DOHH2 (cell line): ENCODE results near the gene CHD9.

ENCODE experiments used
- H3F3A ChIP-seq: fragments of 200-600 bp; sonication (generic), shearing (Covaris generic); 2 replicates; pipeline ENCODE4 v1.6.0; 2016; ENCODE audit warnings: antibody characterized with exemption, mild to moderate bottlenecking; ENCODE audit not compliant: control insufficient read depth, insufficient read depth
- H3K27ac ChIP-seq: fragments of 200-600 bp; sonication (generic); 2 replicates; pipeline ENCODE4 v1.5.1; 2014; ENCODE audit warnings: low read depth, mild to moderate bottlenecking, low read length, moderate library complexity
- H3K27me3 ChIP-seq: fragments of 200-600 bp; sonication (generic); 2 replicates; pipeline ENCODE4 v1.6.1; 2014; ENCODE audit warnings: mild to moderate bottlenecking, low read length, mixed read lengths; ENCODE audit not compliant: control insufficient read depth
- H3K36me3 ChIP-seq: fragments of 200-600 bp; sonication (generic); 2 replicates; pipeline ENCODE4 v1.6.1; 2014; ENCODE audit warnings: mild to moderate bottlenecking, low read length, moderate library complexity, mixed read lengths; ENCODE audit not compliant: control insufficient read depth
- H3K4me1 ChIP-seq: fragments of 200-600 bp; sonication (generic); 2 replicates; pipeline ENCODE4 v1.6.1; 2014; ENCODE audit warnings: mild to moderate bottlenecking, low read length, mixed read lengths; ENCODE audit not compliant: control insufficient read depth
- H3K4me2 ChIP-seq: fragments of 200-600 bp; sonication (generic); 2 replicates; pipeline ENCODE4 v1.6.0; 2014; ENCODE audit warnings: mild to moderate bottlenecking, low read length, moderate library complexity
- H3K4me3 ChIP-seq: fragments of 200-600 bp; sonication (generic); 2 replicates; pipeline ENCODE4 v1.5.1; 2014; ENCODE audit warnings: mild to moderate bottlenecking, low read length, mixed read lengths
- H3K79me2 ChIP-seq: fragments of 200-600 bp; sonication (generic); 2 replicates; pipeline ENCODE4 v1.6.1; 2014; ENCODE audit warnings: mild to moderate bottlenecking, low read length, mixed read lengths; ENCODE audit not compliant: control insufficient read depth
- H3K9me2 ChIP-seq: fragments of 200-600 bp; sonication (generic); replicated peaks from 2 replicates; pipeline ENCODE4 v1.6.1; 2014; ENCODE audit warnings: mild to moderate bottlenecking, low read length, mixed read lengths; ENCODE audit not compliant: control insufficient read depth
- H3K9me3 ChIP-seq: fragments of 200-600 bp; sonication (generic); 2 replicates; pipeline ENCODE4 v1.6.1; 2014; ENCODE audit warnings: antibody characterized with exemption, low read length, mixed read lengths; ENCODE audit not compliant: control insufficient read depth, insufficient read depth
- H4K20me1 ChIP-seq: fragments of 200-600 bp; sonication (generic); 2 replicates; pipeline ENCODE4 v1.6.0; 2014; ENCODE audit warnings: low read depth, mild to moderate bottlenecking, antibody characterized with exemption, low read length, moderate library complexity; ENCODE audit not compliant: control insufficient read depth, insufficient read depth
- EZH2phosphoT487 ChIP-seq: fragments of 200-600 bp; sonication (generic); IDR thresholded peaks from 2 replicates; pipeline ENCODE4 v1.6.1; 2017; ENCODE audit warnings: borderline replicate concordance, mild to moderate bottlenecking, antibody characterized with exemption, low read length, moderate library complexity, mixed read lengths
- TF ChIP-seq, protein P1 (sequence below): fragments of 200-600 bp; sonication (generic); IDR thresholded peaks from one replicate; pipeline ENCODE4 v1.5.1; 2014; ENCODE audit warnings: antibody characterized with exemption, mild to moderate bottlenecking, low read depth, low read length; ENCODE audit not compliant: poor library complexity, severe bottlenecking

The CHD9 gene

DNA sequence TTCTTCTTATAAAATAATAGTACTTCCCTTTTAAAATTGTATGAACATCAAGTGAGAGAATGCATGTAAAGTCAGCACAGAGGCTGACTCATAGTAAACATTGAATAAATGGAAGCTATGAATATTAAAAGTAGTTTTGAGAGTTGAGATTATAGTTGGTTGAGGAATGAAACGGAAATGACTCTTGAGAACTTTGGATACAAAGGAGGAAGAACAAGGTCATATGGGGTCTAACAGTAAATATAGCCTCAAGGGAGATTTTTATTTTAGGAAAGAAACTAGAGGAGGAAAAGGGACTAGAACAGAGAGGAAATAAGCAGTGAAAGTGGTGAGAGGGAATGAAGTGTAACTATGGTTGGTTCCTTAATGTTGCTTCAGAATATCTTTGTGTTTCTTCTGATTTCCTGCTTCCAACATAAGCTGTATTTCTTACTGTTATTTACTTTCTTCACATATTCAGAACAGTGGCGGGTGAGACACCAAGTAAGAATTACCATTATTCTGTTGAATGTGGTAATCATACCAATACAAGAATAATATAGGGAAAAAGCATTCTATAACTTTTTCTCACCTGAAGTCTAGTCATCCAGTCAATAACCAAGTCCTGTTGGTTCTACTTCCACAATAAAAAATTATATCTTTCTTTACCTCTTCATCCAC is 165.1 kb downstream of the CHD9 start:
- Histone ChIP-seq H3K27me3 (no peaks in the 10 kb centered on the region), H3K36me3 (peaks cover 33% of the 10 kb centered on the region), H3K4me2 (peak overlapping the region; percentile 50), H3K4me1 (peaks cover 52% of the 10 kb centered on the region), H3K9me3 (no peaks in the 10 kb centered on the region), H4K20me1 (peaks cover 3% of the 10 kb centered on the region; the same call in 1 of the 2 replicates), H3K27ac (peak overlapping the region; percentile 59), H3K9me2 (no peaks in the 10 kb centered on the region), H3F3A (peaks cover 23% of the 10 kb centered on the region), H3K4me3 (peak overlapping the region; percentile 27), H3K79me2 (peaks cover 63% of the 10 kb centered on the region)
- TF ChIP-seq EZH2phosphoT487, result no peak
- TF ChIP-seq, protein P1, sequence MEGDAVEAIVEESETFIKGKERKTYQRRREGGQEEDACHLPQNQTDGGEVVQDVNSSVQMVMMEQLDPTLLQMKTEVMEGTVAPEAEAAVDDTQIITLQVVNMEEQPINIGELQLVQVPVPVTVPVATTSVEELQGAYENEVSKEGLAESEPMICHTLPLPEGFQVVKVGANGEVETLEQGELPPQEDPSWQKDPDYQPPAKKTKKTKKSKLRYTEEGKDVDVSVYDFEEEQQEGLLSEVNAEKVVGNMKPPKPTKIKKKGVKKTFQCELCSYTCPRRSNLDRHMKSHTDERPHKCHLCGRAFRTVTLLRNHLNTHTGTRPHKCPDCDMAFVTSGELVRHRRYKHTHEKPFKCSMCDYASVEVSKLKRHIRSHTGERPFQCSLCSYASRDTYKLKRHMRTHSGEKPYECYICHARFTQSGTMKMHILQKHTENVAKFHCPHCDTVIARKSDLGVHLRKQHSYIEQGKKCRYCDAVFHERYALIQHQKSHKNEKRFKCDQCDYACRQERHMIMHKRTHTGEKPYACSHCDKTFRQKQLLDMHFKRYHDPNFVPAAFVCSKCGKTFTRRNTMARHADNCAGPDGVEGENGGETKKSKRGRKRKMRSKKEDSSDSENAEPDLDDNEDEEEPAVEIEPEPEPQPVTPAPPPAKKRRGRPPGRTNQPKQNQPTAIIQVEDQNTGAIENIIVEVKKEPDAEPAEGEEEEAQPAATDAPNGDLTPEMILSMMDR, result no peak

DNA sequence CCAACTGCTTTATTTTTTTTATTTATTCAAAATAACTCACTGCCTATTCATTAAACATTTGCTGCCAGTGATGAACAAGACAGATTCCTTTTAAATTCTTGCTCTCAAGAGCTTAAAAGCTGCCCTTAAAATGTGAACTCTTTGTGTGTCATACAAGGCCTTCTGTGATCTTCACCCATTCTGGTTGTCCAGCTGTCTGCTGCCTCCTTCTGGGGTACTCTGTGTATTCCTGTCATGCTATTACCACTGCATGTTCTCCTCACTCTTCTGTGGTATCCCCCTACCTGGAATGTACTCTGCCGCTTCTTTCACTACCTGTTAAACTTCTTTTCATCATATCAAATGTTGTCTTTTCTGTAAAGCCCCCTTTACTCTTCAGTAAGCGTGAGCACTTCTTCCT is 165.8 kb downstream of the CHD9 start:
- H3K27ac ChIP-seq, result no peak overlapping the region
- peaks cover 3% of the 10 kb centered on the region; the same call in 1 of the 2 replicates for H4K20me1 ChIP-seq
- TF ChIP-seq, protein P1, result no peak
- TF ChIP-seq EZH2phosphoT487, result no peak
- no peaks in the 10 kb centered on the region for H3K9me3 ChIP-seq
- H3K27me3 ChIP-seq, result no peaks in the 10 kb centered on the region
- no peaks in the 10 kb centered on the region for H3K9me2 ChIP-seq
- H3F3A ChIP-seq, result peaks cover 23% of the 10 kb centered on the region
- peak overlapping the region; percentile 50 for H3K4me2 ChIP-seq
- peaks cover 46% of the 10 kb centered on the region for H3K4me1 ChIP-seq
- H3K4me3 ChIP-seq, result no peak overlapping the region
- H3K36me3 ChIP-seq, result peaks cover 35% of the 10 kb centered on the region
- H3K79me2 ChIP-seq, result peaks cover 57% of the 10 kb centered on the region

DNA sequence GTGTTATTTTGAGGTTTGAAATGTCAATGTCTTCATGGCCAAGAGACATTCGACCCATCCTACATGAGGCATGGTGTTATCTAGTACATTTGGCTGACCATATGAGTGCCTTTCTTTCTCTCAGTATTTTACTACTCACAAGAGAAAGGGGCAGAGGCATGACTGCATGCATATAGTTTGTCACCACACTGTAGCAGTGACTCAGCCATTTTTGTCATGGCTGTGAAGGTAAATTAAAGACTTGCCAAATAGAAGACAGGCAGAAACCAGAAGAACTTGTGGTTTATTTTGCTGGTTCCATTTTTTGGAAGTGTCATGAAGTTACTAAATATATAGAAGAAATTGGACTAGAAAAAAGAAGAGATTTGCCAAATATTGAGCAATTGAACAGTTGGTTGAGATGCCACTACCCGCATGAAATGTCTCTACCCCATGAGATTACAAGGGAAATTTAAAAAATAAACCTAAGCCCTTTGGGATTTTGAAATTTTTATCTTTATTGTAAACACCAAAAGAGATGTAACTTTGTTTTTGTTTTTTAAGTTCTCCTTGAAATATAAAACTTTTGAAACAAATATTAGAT is 170.3 kb downstream of the CHD9 start:
- H4K20me1 ChIP-seq, result no peaks in the 10 kb centered on the region
- H3F3A ChIP-seq, result peaks cover 7% of the 10 kb centered on the region
- peaks cover 12% of the 10 kb centered on the region for H3K4me1 ChIP-seq
- H3K27ac ChIP-seq, result no peak overlapping the region
- no peaks in the 10 kb centered on the region for H3K27me3 ChIP-seq
- peaks cover 24% of the 10 kb centered on the region for H3K79me2 ChIP-seq
- H3K4me3 ChIP-seq, result no peak overlapping the region
- no peaks in the 10 kb centered on the region for H3K9me2 ChIP-seq
- TF ChIP-seq, protein P1, result no peak
- TF ChIP-seq EZH2phosphoT487, result no peak
- H3K9me3 ChIP-seq, result no peaks in the 10 kb centered on the region
- H3K4me2 ChIP-seq, result no peak overlapping the region
- H3K36me3 ChIP-seq, result peaks cover 63% of the 10 kb centered on the region
